ENCODE measurements around the gene ARHGAP44.

DNA sequence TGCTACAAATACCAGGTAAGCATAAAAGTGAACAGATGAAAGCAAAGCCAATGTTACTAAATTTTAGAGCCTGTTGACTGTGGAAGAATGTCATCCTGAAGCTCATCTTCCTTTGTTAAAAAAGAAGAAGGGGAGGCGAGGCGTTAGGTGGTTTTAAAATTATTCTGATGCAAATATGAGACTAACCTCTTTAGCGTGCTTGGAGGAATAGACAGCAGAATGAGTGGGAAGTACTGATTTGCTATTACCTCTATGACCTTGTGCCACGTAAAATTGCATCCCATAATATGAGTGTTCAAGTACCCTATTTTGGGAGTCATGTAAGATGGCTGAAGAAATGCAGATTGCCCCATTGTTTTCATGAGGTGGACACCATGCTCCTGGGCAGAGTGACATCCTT lies 132.8 kb downstream of the ARHGAP44 start:
- TF ChIP-seq, protein P1, sequence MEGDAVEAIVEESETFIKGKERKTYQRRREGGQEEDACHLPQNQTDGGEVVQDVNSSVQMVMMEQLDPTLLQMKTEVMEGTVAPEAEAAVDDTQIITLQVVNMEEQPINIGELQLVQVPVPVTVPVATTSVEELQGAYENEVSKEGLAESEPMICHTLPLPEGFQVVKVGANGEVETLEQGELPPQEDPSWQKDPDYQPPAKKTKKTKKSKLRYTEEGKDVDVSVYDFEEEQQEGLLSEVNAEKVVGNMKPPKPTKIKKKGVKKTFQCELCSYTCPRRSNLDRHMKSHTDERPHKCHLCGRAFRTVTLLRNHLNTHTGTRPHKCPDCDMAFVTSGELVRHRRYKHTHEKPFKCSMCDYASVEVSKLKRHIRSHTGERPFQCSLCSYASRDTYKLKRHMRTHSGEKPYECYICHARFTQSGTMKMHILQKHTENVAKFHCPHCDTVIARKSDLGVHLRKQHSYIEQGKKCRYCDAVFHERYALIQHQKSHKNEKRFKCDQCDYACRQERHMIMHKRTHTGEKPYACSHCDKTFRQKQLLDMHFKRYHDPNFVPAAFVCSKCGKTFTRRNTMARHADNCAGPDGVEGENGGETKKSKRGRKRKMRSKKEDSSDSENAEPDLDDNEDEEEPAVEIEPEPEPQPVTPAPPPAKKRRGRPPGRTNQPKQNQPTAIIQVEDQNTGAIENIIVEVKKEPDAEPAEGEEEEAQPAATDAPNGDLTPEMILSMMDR (IDR thresholded peaks at IDR 0.05; ENCODE audit: extremely low read depth in 1 of 2, insufficient read depth in 1 of 2, low read depth in 1 of 2, low read length in 2 of 2), result no peak
- TF ChIP-seq, protein P2, sequence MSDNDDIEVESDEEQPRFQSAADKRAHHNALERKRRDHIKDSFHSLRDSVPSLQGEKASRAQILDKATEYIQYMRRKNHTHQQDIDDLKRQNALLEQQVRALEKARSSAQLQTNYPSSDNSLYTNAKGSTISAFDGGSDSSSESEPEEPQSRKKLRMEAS (IDR thresholded peaks at IDR 0.05; ENCODE audit: insufficient read depth, insufficient read length), result no peak
- TF ChIP-seq POLR2A (IDR thresholded peaks at IDR 0.05; ENCODE audit: low read depth, low read length), result no peak
- no peak for TF ChIP-seq EZH2 (IDR thresholded peaks at IDR 0.05; ENCODE audit: borderline replicate concordance, low read depth, low read length, severe bottlenecking)
- no peak for TF ChIP-seq POLR2AphosphoS5 (IDR thresholded peaks at IDR 0.05; ENCODE audit: insufficient read depth, low read depth, low read length)

Data from endothelial cell of umbilical vein (primary cell).